ENCODE measurements around the gene GBE1.
"Not testable (repeated sequence)": the region's sequence is repeated elsewhere in the genome, so short reads cannot be mapped to it uniquely, and the experiment has no call there.

GBE1 gene

GRCh38 chr3:81502236-81502635 is 259.2 kb downstream of the GBE1 start:
- no peak for TF ChIP-seq CTCF (IDR thresholded peaks at IDR 0.05; ENCODE audit: control insufficient read depth, insufficient read depth, low read depth, low read length, missing control alignments)
- no peak overlapping the region for H3K4me3 ChIP-seq (ENCODE audit: control insufficient read depth, low read depth, low read length)
- DNase-seq (ENCODE audit: low read depth): no peak

GRCh38 chr3:81500039-81500438 is 261.4 kb downstream of the GBE1 start:
- no peak overlapping the region for H3K4me3 ChIP-seq (ENCODE audit: control insufficient read depth, low read depth, low read length)
- no peak for DNase-seq (ENCODE audit: low read depth)
- TF ChIP-seq CTCF (IDR thresholded peaks at IDR 0.05; ENCODE audit: control insufficient read depth, insufficient read depth, low read depth, low read length, missing control alignments): no peak

- no peak for TF ChIP-seq CTCF (IDR thresholded peaks at IDR 0.05; ENCODE audit: control insufficient read depth, insufficient read depth, low read depth, low read length, missing control alignments)
- no peak for DNase-seq (ENCODE audit: low read depth)
- no peak overlapping the region for H3K4me3 ChIP-seq (ENCODE audit: control insufficient read depth, low read depth, low read length)
These were observed 263.7 kb downstream of the GBE1 start for GRCh38 chr3:81497572-81498251.

DNA sequence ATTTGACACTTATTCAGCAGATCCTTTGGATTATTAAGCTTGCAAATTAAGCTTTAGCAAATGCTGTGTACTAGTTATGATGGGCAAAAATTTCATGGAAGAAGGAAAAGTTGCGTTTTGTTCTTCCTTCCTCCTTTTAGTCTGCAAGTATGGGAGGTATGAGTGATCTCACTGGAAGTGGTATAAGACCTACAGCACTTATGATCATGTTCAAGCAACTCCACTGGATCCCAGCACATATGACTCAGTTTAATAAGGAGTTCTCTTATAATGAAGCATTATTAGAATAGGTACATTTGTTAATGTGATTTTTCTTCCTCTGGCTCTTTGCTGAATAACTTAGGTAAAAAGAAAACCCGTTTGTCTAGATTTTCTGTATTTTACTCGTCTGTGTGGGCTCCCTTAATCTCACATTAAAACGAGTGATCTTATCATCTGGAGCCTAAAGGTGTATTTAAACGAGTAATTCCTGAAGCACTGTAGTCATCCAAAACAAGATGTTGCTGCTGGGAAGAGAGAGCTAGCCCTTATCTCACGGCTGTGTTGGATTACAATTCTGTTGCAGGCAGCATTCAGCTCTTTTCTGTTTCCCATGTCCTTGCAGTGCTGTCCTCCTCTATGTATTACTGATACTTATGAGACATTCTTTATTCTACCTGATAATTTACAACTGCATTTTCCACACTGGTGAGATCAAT is 264.9 kb downstream of the GBE1 start:
- H3K4me3 ChIP-seq (ENCODE audit: control insufficient read depth, low read depth, low read length): no peak overlapping the region
- DNase-seq (ENCODE audit: low read depth): no peak
- no peak for TF ChIP-seq CTCF (IDR thresholded peaks at IDR 0.05; ENCODE audit: control insufficient read depth, insufficient read depth, low read depth, low read length, missing control alignments)

- not testable (repeated sequence) for DNase-seq (ENCODE audit: low read depth); H3K4me3 ChIP-seq (ENCODE audit: control insufficient read depth, low read depth, low read length)
These were observed 269.0 kb downstream of the GBE1 start for GRCh38 chr3:81492471-81492870.

DNA sequence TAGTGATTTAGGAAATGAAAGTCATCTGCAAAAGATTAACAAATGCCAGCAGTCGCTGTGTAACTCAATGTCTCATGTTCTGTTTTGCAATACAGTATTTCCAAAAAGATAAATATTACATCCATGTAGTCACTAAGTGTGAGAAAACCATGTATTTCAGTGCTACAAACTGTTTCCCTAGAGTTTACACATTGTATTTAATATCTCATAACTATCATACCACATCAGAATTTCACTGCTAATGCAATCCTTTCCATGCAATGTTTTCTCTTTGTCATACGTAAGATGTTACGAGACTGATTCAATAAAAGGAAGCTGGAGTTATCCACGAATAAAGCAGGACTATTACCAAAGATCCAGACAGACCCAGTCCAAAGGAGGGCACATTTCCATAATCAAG is 269.4 kb downstream of the GBE1 start:
- H3K4me3 ChIP-seq (ENCODE audit: control insufficient read depth, low read depth, low read length): no peak overlapping the region
- DNase-seq (ENCODE audit: low read depth): peak; percentile 52
- TF ChIP-seq CTCF (IDR thresholded peaks at IDR 0.05; ENCODE audit: control insufficient read depth, insufficient read depth, low read depth, low read length, missing control alignments): no peak

GRCh38 chr3:81490541-81491288 is 270.7 kb downstream of the GBE1 start:
- peak; percentile 45 for DNase-seq (ENCODE audit: low read depth)
- peak; percentile 73 for TF ChIP-seq CTCF (IDR thresholded peaks at IDR 0.05; ENCODE audit: control insufficient read depth, insufficient read depth, low read depth, low read length, missing control alignments)
- H3K4me3 ChIP-seq (ENCODE audit: control insufficient read depth, low read depth, low read length): no peak overlapping the region

Data from AG09309 (cell line).